ENCODE results near the gene UGT1A10.

DNA sequence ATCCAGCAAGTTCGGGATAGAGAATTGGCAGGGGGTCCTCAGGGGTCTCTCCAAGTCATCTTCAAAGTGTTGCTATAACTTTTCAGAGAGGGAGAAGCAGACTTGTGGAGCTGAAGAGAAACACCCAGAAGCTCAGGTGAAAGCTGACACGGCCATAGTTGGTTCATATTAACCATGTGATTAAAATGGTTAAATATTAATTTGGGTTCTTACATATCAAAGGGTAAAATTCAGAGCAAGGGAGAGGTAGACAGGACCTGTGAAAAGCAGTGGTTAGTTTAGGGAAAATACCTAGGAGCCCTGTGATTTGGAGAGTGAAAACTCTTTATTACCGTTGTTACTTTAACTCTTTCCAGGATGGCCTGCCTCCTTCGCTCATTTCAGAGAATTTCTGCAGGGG is 56.4 kb downstream of the UGT1A10 start, which contains the start of gene UGT1A6:
- TF ChIP-seq POLR2A (IDR thresholded peaks at IDR 0.05): no peak
- TF ChIP-seq, protein P1, sequence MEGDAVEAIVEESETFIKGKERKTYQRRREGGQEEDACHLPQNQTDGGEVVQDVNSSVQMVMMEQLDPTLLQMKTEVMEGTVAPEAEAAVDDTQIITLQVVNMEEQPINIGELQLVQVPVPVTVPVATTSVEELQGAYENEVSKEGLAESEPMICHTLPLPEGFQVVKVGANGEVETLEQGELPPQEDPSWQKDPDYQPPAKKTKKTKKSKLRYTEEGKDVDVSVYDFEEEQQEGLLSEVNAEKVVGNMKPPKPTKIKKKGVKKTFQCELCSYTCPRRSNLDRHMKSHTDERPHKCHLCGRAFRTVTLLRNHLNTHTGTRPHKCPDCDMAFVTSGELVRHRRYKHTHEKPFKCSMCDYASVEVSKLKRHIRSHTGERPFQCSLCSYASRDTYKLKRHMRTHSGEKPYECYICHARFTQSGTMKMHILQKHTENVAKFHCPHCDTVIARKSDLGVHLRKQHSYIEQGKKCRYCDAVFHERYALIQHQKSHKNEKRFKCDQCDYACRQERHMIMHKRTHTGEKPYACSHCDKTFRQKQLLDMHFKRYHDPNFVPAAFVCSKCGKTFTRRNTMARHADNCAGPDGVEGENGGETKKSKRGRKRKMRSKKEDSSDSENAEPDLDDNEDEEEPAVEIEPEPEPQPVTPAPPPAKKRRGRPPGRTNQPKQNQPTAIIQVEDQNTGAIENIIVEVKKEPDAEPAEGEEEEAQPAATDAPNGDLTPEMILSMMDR (IDR thresholded peaks at IDR 0.05): no peak
